Heart left ventricle (tissue), 16 donors: ENCODE results near the gene ACOT12. TPM values are rescaled to one million over a fixed set of nuclear protein-coding genes. Genes with fewer than 3 reads are reported as not detected.
A peak's percentile ranks its signal among the peaks of the same experiment; 100 is the strongest.

Experiments used
- ATAC-seq, 4 donors: fragments of 200-7000 bp; cut with Tn5 transposase; one replicate each; pipeline ENCODE4 v1.9.1; 2020 to 2022; ENCODE audit warnings: moderate library complexity in 4 of 4, mild to moderate bottlenecking in 3 of 4, moderate number of reproducible peaks in 1 of 4
- DNase-seq, 5 donors: peaks; one replicate each; pipeline ENCODE4 v3.0.0-alpha.2; 2020
- H3K27ac ChIP-seq, 12 donors: fragments of 200-600 bp; sonication (generic) in 4 of 12; one replicate each; pipeline versions ENCODE4 v1.5.0 to v1.8.0; 2016 to 2022; ENCODE audit warnings: mild to moderate bottlenecking in 2 of 12
- H3K27me3 ChIP-seq, 9 donors: fragments of 200-600 bp; sonication (generic) in 2 of 9; one replicate each; pipeline versions ENCODE4 v1.5.1 to v1.8.0; 2016 to 2022; ENCODE audit warnings: mild to moderate bottlenecking in 3 of 9
- H3K36me3 ChIP-seq, 9 donors: fragments of 200-600 bp; sonication (generic) in 2 of 9; one replicate each; pipeline versions ENCODE4 v1.5.0 to v1.8.0; 2018 to 2022; ENCODE audit warnings: mild to moderate bottlenecking in 2 of 9
- H3K4me1 ChIP-seq, 12 donors: fragments of 200-600 bp; sonication (generic) in 4 of 12; one replicate each; pipeline versions ENCODE4 v1.5.0 to v1.8.0; 2016 to 2022; ENCODE audit warnings: mild to moderate bottlenecking in 3 of 12
- H3K4me3 ChIP-seq, 12 donors: fragments of 200-600 bp; sonication (generic) in 4 of 12; one replicate each; pipeline versions ENCODE4 v1.5.0 to v1.8.0; 2017 to 2022; ENCODE audit warnings: mild to moderate bottlenecking in 9 of 12, moderate library complexity in 4 of 12
- H3K9me3 ChIP-seq, 12 donors: fragments of 200-600 bp; sonication (generic) in 4 of 12; one replicate each; pipeline versions ENCODE4 v1.5.0 to v1.8.0; 2016 to 2022; ENCODE audit warnings: mild to moderate bottlenecking in 1 of 12
- CTCF ChIP-seq, 12 donors: fragments of 200-600 bp; sonication (generic) in 4 of 12; IDR thresholded peaks; one replicate each; pipeline versions ENCODE4 v1.5.0 to v1.8.0; 2018 to 2022; ENCODE audit warnings: antibody characterized with exemption in 12 of 12, mild to moderate bottlenecking in 5 of 12
- POLR2A ChIP-seq, 2 donors: fragments of 450-650 bp; IDR thresholded peaks; one replicate each; pipeline ENCODE4 v1.6.1; 2017; ENCODE audit warnings: antibody characterized with exemption in 2 of 2, mild to moderate bottlenecking in 2 of 2, moderate library complexity in 2 of 2
- WGBS, 4 donors: extraction: QIAGEN DNeasy Blood & Tissue Kit in 2 of 4; methylation state at CpG; one replicate each; pipeline versions ENCODE4 v1.1.5 to v1.1.7; 2013 to 2018; 5-methylcytosine and 5-hydroxymethylcytosine counted together
- intact Hi-C, 10 donors: fragments of 100-400 bp; cut with DNase I; formaldehyde crosslinking; loops; one replicate each; pipeline versions ENCODE4 v1.11.1 to v1.14.2; 2022
- polyA plus RNA-seq, 2 donors: library from polyadenylated mRNA; stranded (reverse); fragments of 200-250 nt; gene quantifications; one replicate each; pipeline ENCODE4 v1.2.3, GENCODE V29; 2013
- total RNA-seq, 9 donors: library from RNA; depleted of rRNA in 2 of 9; stranded (reverse); fragments of >200 nt in 2 of 9; fragmentation: NEBNext Ultra II Directional in 3 of 9; extraction: Animal tissue kit (Norgen Biotek cat#: 25700) in 3 of 9; gene quantifications; one replicate each; pipeline versions ENCODE4 v1.1.0 to v1.2.4, GENCODE V29; 2016 to 2023
- donor health status: ischemic (EF 13 %, LVEDD 7.1; RV severe dilation, severe dysfunction).
- donor health status: healthy with polysubstance abuse.
- donor health status: DM: no; HTN: yes; CAD: no.
- donor health status: DM: no; HTN: no; CAD: no.
- donor health status: ischemic (EF 25% LVEDD 6.9; RV normal size, moderate dysfunction).
- donor health status: ischemic (EF 25% LVEDD 5.7; RV mildly dilated, moderate dysfunction).
- donor health status: healthy.
- donor health status: DM: yes; HTN: yes; CAD: no.
- donor health status: ischemic (EF 35%, LVEDD 5.7; RV mildly dilated, moderate dysfunction).
- donor health status: nonischemic (EF 11% LVEDD 7.7; RV severe dilation, severe dysfunction).
- donor health status: DM: yes; HTN: yes; CAD: no.
- donor health status: PGD.
- donor health status: ischemic (EF 29% LVEDD 5.4; RV normal size, mild dysfunction).
- donor health status: nonischemic (EF 23%, LVEDD 6.1; RV moderate dilation, normal function).

The ACOT12 gene
- total and polyA plus RNA-seq, 11 donors, result not detected

GRCh38 chr5:81336556-81336955 lies 57.4 kb downstream of the ACOT12 start:
- Histone ChIP-seq H3K27ac (no peak overlapping the region), H3K4me3 (no peak overlapping the region), H3K9me3 (no peaks in the 10 kb centered on the region), H3K27me3 (peaks cover 0 to under 1% (median 0%) of the 10 kb centered on the region in 9 donors), H3K36me3 (no peaks in the 10 kb centered on the region), H3K4me1 (no peaks in the 10 kb centered on the region)
- no peak for TF ChIP-seq CTCF (IDR thresholded peaks at IDR 0.05)
- no peak for TF ChIP-seq POLR2A (IDR thresholded peaks at IDR 0.05)
- ATAC-seq (no peak), DNase-seq (no peak)
- intact Hi-C loops, result no loop called here
- WGBS, 4 donors, result 21 to 38% (median 31%) methylated on average over 1 of the region's 1 CpG

GRCh38 chr5:81335946-81336345 lies 58.0 kb downstream of the ACOT12 start:
- intact Hi-C loops, result no loop called here
- TF ChIP-seq CTCF (IDR thresholded peaks at IDR 0.05) (no peak), POLR2A (IDR thresholded peaks at IDR 0.05) (no peak)
- 68 to 82% (median 78%) methylated on average over 2 of the region's 2 CpGs for WGBS, 4 donors

GRCh38 chr5:81334304-81335061 lies 59.5 kb downstream of the ACOT12 start:
- peak in 1 of 4 donors; percentile 20 for ATAC-seq
- no peaks in the 10 kb centered on the region for H3K36me3 ChIP-seq
- no peaks in the 10 kb centered on the region for H3K9me3 ChIP-seq
- 56 to 67% (median 65%) methylated on average over 14 of the region's 14 CpGs for WGBS, 4 donors
- peak overlapping the region in 8 of 12 donors; percentile 25 to 42 (median 32) for H3K4me3 ChIP-seq
- no peak overlapping the region for H3K27ac ChIP-seq
- TF ChIP-seq CTCF (IDR thresholded peaks at IDR 0.05), result no peak
- no peak for TF ChIP-seq POLR2A (IDR thresholded peaks at IDR 0.05)
- H3K27me3 ChIP-seq, result peaks cover 0 to 3% (median 0%) of the 10 kb centered on the region in 9 donors
- intact Hi-C loops, result no loop called here
- peak in 1 of 5 donors; percentile 28 for DNase-seq
- no peaks in the 10 kb centered on the region for H3K4me1 ChIP-seq

More at GRCh38 chr5:81335946-81336345, 58.0 kb downstream of the ACOT12 start:
- Histone ChIP-seq H3K4me3 (no peak overlapping the region), H3K27me3 (peaks cover 0 to 3% (median 0%) of the 10 kb centered on the region in 9 donors), H3K9me3 (no peaks in the 10 kb centered on the region), H3K36me3 (no peaks in the 10 kb centered on the region), H3K27ac (no peak overlapping the region), H3K4me1 (no peaks in the 10 kb centered on the region)
- ATAC-seq, result no peak
- no peak for DNase-seq

GRCh38 chr5:81326554-81326953 lies 67.4 kb downstream of the ACOT12 start:
- 92 to 98% (median 95%) methylated on average over 2 of the region's 2 CpGs for WGBS, 4 donors
- H3K9me3 ChIP-seq, result no peaks in the 10 kb centered on the region
- DNase-seq (no peak), ATAC-seq (no peak)
- TF ChIP-seq CTCF (IDR thresholded peaks at IDR 0.05), result no peak
- no peak for TF ChIP-seq POLR2A (IDR thresholded peaks at IDR 0.05)
- H3K27me3 ChIP-seq, result peaks cover 0 to 3% (median 0%) of the 10 kb centered on the region in 9 donors
- H3K36me3 ChIP-seq, result no peaks in the 10 kb centered on the region
- intact Hi-C loops, result no loop called here
- no peaks in the 10 kb centered on the region for H3K4me1 ChIP-seq
- no peak overlapping the region for H3K4me3 ChIP-seq
- no peak overlapping the region for H3K27ac ChIP-seq
